ENCODE data around the gene SCN1B. TPM values are rescaled to one million over a fixed set of nuclear protein-coding genes. Genes with fewer than 3 reads are reported as not detected.

SCN1B gene
- total RNA-seq, 4 donors from 2014 or later: 8.0 to 23.2 (median 11.8) TPM

DNA sequence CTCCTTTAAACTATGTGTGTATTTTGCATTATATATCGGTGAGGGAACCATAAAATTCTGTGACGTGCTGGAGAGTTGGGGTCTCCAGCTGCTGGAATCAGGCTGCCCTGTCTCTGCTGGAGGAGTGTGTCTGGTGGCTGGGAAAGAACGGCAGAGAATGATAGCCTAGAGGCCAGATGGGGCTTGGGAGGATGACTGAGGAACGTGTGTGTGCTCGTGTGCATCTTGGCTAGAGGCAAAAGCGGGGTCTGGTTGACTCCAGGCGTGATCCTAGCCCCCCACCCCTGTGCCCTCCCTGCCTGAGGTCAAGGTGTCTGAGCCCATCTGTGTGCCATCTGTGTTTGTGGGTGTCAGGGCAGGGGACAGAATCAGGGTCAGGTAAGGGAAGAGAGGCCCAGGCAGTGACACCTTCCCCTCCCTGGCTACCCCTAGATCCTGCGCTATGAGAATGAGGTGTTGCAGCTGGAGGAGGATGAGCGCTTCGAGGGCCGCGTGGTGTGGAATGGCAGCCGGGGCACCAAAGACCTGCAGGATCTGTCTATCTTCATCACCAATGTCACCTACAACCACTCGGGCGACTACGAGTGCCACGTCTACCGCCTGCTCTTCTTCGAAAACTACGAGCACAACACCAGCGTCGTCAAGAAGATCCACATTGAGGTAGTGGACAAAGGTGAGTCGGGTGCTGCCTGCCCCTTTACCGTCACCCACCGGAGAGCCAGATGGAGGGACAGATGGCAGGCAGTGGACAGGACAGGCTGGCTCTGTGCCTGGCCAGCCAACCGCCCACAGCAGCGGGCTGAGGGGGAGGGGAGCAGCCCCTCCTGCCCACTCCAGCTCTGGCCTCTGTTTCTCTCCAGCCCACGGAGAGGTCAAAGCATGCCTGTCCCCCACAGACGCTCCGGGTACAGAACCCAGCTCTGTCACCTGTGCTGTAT, 3.1 kb downstream of the SCN1B start:
- DNase-seq (ENCODE audit: low spot score) (no peak), ATAC-seq (ENCODE audit: low FRiP score) (no peak)
- TF ChIP-seq, protein P1, sequence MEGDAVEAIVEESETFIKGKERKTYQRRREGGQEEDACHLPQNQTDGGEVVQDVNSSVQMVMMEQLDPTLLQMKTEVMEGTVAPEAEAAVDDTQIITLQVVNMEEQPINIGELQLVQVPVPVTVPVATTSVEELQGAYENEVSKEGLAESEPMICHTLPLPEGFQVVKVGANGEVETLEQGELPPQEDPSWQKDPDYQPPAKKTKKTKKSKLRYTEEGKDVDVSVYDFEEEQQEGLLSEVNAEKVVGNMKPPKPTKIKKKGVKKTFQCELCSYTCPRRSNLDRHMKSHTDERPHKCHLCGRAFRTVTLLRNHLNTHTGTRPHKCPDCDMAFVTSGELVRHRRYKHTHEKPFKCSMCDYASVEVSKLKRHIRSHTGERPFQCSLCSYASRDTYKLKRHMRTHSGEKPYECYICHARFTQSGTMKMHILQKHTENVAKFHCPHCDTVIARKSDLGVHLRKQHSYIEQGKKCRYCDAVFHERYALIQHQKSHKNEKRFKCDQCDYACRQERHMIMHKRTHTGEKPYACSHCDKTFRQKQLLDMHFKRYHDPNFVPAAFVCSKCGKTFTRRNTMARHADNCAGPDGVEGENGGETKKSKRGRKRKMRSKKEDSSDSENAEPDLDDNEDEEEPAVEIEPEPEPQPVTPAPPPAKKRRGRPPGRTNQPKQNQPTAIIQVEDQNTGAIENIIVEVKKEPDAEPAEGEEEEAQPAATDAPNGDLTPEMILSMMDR (IDR thresholded peaks at IDR 0.05): no peak

GRCh38 chr19:35034005-35034502, 3.8 kb downstream of the SCN1B start:
- no peak for ATAC-seq (ENCODE audit: low FRiP score)
- TF ChIP-seq, protein P1 (IDR thresholded peaks at IDR 0.05): no peak
- no peak for DNase-seq (ENCODE audit: low spot score)

DNA sequence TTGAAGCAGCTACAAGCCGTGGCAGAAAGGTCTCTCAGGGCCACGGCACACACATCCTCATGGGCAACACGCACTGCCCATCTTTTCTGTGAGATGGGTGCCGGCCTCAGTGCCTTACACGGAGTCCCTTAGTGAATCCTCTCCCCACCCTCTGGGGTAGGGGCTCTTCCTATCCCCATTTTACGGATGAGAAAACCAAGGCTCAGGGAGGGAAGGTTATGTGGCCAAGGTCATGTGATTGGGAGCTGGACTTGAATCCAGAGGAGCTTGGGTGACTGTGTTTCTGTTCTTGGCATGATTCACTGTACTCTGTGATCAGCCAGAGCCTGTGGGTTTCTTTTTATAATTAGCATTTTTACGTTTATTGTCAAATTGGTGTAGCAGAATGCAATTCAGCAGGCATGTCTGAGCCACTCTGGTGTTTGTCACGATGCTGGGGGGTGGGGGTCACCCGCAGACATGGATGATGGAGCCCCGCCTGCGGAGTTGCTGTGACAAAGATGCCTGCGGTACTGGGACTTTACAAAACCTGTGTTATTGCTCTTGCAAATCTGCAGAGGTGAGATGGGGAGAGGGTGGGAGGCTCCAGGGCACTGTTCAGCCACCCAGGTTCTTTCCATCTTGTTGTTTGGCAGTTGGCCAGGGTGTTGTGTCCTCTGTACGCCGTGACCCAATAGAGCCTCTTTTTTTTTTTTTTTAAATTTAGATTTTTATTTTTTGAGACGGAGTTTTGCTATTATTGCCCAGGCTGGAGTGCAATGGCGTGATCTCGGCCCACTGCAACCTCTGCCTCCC, 4.5 kb downstream of the SCN1B start:
- TF ChIP-seq, protein P1 (IDR thresholded peaks at IDR 0.05): no peak
- DNase-seq (ENCODE audit: low spot score) (no peak), ATAC-seq (ENCODE audit: low FRiP score) (no peak)

DNA sequence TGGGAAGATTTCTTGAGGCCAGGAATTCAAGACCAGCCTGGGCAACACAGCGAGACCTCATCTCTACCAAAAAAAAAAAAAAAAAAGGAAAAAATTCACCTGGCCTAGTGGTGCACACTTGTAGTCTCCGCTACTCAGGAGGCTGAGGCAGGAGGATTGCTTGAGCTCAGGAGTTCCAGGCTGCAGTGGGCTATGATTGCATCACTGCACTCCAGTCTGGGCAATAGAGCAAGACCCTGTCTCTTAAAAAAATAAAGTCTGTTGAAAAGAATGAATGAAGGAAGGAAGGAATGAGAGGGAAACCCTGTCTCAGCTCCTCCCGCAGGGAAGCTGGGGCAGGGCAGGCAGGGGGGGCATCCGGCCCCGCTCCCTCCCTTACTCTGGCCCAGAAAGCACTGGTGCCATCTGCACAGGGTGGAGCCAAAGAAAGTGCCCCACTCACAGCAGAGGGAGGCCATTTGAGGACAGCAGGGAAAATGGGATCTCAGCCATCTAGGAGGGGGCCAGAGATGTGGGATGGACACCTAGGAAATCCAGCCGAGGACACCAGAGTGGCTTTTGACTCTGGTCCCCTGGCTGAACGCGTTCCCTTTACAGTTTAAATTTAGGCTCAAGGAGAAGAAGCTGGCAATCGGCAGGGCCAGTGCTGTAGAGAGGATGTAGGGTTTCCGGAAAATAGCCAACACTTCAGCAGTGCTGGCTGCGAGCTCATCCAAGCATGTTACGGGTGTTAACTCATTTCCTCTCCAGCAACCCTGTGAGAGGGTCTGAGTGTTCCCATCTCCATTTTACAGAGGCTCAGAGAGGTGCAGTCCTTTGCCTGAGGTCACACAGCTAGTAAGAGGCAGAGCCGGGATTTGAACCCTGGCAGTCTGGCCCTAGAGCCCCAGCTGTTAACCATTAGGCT, 7.7 kb downstream of the SCN1B start:
- DNase-seq (ENCODE audit: low spot score) (no peak), ATAC-seq (ENCODE audit: low FRiP score) (no peak)
- TF ChIP-seq, protein P1 (IDR thresholded peaks at IDR 0.05): no peak

DNA sequence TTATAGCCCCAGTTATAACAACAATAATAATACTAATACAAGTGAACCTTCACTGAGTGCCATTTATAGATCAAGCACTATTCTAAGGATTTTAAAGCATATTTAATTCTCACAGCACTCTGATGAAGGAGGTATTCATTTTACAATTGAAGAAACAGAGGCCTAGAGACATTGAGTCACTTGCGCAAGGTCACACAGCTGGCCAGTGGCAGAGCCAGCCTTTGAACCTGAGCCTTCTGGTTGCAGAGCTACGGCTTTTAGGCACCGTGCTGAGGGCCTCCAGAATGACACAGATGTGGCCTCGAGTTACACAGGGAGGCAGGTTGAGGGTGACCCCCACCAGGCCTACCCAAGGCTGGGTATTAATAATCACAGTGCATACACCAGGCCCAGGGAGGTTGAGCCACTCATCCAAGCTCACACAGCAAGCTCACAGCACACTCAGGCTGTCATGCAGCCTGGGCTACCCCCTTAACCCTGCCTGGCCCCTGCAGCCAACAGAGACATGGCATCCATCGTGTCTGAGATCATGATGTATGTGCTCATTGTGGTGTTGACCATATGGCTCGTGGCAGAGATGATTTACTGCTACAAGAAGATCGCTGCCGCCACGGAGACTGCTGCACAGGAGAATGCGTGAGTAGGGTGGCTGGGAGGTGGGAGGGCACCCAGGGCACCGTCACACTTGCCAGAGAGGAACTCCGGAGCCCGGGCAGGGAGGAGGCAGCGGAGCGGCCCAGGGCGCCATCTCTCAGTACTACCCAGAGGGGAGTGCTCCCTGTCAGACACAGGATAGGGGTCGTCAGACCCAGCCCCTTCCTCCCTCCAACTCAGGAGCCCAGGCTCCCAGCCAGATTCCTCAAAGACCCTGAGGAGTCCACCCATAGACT, 8.6 kb downstream of the SCN1B start:
- ATAC-seq (ENCODE audit: low FRiP score): no peak

More for the DNA sequence above, 8.6 kb downstream of the SCN1B start:
- DNase-seq (ENCODE audit: low spot score): no peak
- TF ChIP-seq, protein P1 (IDR thresholded peaks at IDR 0.05): no peak
